B cell (primary cell): ENCODE data around the gene FGFR2.

Experiments used
- EZH2 ChIP-seq: IDR thresholded peaks from 2 replicates; pipeline ENCODE4 v1.6.1; 2012; ENCODE audit warnings: borderline replicate concordance, low read depth, mild to moderate bottlenecking, moderate library complexity, low read length; ENCODE audit not compliant: insufficient read depth, poor library complexity, severe bottlenecking
- TF ChIP-seq, protein P1 (sequence below): fragments of 200-600 bp; IDR thresholded peaks from one replicate; pipeline ENCODE4 v1.8.0; 2022; ENCODE audit warnings: antibody characterized with exemption, mild to moderate bottlenecking

DNA sequence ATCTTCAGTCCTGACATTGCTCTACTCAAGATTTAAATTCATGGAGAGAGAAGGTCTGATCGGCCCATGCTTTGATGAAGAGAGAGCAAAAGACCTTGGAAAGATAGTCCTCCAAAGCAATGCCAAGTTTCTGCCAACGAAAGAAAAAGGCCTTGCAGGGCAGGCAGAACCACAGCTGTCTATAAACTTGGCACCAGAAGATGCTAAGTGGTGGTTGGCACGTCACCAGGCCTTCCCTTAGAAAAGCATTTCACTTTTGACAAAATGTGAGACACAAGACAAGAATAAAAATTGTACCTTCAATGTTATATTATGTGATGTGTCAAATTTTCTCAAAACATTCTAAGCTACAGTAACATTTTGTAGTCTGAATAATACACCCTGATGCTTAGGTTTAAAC lies 42.0 kb upstream of the FGFR2 start:
- TF ChIP-seq, protein P1, sequence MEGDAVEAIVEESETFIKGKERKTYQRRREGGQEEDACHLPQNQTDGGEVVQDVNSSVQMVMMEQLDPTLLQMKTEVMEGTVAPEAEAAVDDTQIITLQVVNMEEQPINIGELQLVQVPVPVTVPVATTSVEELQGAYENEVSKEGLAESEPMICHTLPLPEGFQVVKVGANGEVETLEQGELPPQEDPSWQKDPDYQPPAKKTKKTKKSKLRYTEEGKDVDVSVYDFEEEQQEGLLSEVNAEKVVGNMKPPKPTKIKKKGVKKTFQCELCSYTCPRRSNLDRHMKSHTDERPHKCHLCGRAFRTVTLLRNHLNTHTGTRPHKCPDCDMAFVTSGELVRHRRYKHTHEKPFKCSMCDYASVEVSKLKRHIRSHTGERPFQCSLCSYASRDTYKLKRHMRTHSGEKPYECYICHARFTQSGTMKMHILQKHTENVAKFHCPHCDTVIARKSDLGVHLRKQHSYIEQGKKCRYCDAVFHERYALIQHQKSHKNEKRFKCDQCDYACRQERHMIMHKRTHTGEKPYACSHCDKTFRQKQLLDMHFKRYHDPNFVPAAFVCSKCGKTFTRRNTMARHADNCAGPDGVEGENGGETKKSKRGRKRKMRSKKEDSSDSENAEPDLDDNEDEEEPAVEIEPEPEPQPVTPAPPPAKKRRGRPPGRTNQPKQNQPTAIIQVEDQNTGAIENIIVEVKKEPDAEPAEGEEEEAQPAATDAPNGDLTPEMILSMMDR = no peak
- no peak for TF ChIP-seq EZH2
